Measurements from ENCODE around the gene ARID3B.

The ARID3B gene

DNA sequence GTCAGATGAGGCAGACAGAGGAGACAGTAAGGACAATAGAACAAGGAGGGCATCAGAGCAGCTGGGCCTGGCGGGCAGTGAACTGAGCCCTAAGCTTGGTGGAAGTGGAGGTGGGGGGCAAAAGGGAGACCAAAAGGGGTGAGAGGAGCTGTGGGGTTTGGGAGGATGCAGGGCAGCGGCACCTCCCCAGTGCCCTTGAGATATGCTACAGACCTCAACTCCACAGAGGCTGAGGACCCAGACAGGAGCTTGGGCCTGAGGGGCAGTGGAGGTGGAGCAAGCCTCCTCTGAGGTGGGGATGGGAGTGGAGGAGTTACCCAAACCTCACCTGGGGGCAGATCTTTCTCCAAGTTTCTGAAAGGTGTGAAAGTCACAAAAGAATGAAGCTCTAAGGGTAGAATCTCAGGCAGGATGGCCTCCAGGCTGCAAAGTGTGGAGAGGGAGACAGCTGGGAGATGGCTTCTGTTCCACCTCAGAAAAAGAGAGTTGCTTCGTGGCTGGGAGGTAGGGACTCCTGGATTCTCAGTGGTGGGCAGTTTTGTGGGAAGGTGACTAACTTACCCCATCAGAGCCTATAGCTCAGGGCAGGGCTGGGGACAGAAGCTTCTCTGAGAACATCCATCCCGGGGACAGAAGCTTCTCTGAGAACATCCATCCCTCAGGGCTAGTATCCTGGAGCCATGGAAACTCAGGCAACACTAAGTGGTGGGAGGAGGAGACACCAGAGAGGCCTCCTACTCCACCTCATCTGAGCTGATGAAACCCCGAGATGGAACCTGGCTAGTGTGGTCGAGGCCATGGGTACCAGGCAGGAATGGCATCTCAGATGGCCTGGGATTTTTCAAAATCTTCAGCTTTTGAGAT is 72.3 kb downstream of the ARID3B start:
- Histone ChIP-seq H3K4me3 (replicated peaks; ENCODE audit: insufficient read depth, low read length) (no peak overlapping the region), H3K27ac (replicated peaks) (no peak overlapping the region), H3K27me3 (ENCODE audit: insufficient read depth, poor library complexity, severe bottlenecking) (no peaks in the 10 kb centered on the region)
- no peak for DNase-seq (ENCODE audit: low read depth in 1 of 2, low spot score in 1 of 2)
- TF ChIP-seq CTCF (IDR thresholded peaks at IDR 0.05; ENCODE audit: insufficient read depth, low read length) (no peak), GABPA (IDR thresholded peaks at IDR 0.05; ENCODE audit: low read depth) (no peak), REST (IDR thresholded peaks at IDR 0.05; ENCODE audit: insufficient replicate concordance, low read depth) (no peak), SPI1 (IDR thresholded peaks at IDR 0.05; ENCODE audit: borderline replicate concordance, low read depth) (no peak), POLR2AphosphoS5 (IDR thresholded peaks at IDR 0.05; ENCODE audit: low read depth) (no peak)

- Histone ChIP-seq H3K27me3 (ENCODE audit: insufficient read depth, poor library complexity, severe bottlenecking) (no peaks in the 10 kb centered on the region), H3K27ac (replicated peaks) (no peak overlapping the region), H3K4me3 (replicated peaks; ENCODE audit: insufficient read depth, low read length) (peak overlapping the region; percentile 84)
- no peak for TF ChIP-seq REST (IDR thresholded peaks at IDR 0.05; ENCODE audit: insufficient replicate concordance, low read depth)
- TF ChIP-seq CTCF (IDR thresholded peaks at IDR 0.05; ENCODE audit: insufficient read depth, low read length) = no peak
- no peak for TF ChIP-seq SPI1 (IDR thresholded peaks at IDR 0.05; ENCODE audit: borderline replicate concordance, low read depth)
- TF ChIP-seq POLR2AphosphoS5 (IDR thresholded peaks at IDR 0.05; ENCODE audit: low read depth) = no peak
- TF ChIP-seq GABPA (IDR thresholded peaks at IDR 0.05; ENCODE audit: low read depth) = no peak
- DNase-seq (ENCODE audit: low read depth in 1 of 2, low spot score in 1 of 2) = no peak
Measured at GRCh38 chr15:74613953-74614743, 73.1 kb downstream of the ARID3B start.

- TF ChIP-seq SPI1 (IDR thresholded peaks at IDR 0.05; ENCODE audit: borderline replicate concordance, low read depth) (no peak), CTCF (IDR thresholded peaks at IDR 0.05; ENCODE audit: insufficient read depth, low read length) (no peak), GABPA (IDR thresholded peaks at IDR 0.05; ENCODE audit: low read depth) (no peak), REST (IDR thresholded peaks at IDR 0.05; ENCODE audit: insufficient replicate concordance, low read depth) (no peak), POLR2AphosphoS5 (IDR thresholded peaks at IDR 0.05; ENCODE audit: low read depth) (no peak)
- H3K4me3 ChIP-seq (replicated peaks; ENCODE audit: insufficient read depth, low read length) = peak overlapping the region; percentile 84
- DNase-seq (ENCODE audit: low read depth in 1 of 2, low spot score in 1 of 2) = peak; percentile 52 to 67
- H3K27me3 ChIP-seq (ENCODE audit: insufficient read depth, poor library complexity, severe bottlenecking) = no peaks in the 10 kb centered on the region
- peak overlapping the region; percentile 92 for H3K27ac ChIP-seq (replicated peaks)
Measured at GRCh38 chr15:74614744-74615507, 73.9 kb downstream of the ARID3B start.

Measured in HL-60 (cell line).